ENCODE results near the gene ASPA.

The ASPA gene

DNA sequence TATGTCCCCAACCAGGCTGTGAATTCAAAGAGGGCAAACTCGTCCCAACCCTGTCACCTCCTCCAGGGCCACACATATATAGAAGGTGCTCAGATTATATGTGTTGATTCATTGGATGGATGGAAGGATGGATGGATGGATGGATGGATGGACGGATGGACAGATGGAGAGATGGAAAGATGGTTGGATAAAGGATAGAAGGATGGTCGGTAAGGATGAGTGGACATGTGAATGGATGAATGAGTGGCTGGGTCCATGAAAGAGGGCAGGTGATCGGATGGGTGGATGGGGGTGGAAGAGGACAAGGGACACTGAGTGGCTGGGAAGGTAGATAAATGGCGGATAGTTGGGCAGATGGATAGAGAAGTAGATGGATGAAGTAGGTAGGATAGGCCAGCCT is 51.7 kb downstream of the ASPA start:
- H3K4me3 ChIP-seq (ENCODE audit: low read depth, low read length) = no peak overlapping the region
- DNase-seq (ENCODE audit: low read depth) = no peak
- TF ChIP-seq, protein P1, sequence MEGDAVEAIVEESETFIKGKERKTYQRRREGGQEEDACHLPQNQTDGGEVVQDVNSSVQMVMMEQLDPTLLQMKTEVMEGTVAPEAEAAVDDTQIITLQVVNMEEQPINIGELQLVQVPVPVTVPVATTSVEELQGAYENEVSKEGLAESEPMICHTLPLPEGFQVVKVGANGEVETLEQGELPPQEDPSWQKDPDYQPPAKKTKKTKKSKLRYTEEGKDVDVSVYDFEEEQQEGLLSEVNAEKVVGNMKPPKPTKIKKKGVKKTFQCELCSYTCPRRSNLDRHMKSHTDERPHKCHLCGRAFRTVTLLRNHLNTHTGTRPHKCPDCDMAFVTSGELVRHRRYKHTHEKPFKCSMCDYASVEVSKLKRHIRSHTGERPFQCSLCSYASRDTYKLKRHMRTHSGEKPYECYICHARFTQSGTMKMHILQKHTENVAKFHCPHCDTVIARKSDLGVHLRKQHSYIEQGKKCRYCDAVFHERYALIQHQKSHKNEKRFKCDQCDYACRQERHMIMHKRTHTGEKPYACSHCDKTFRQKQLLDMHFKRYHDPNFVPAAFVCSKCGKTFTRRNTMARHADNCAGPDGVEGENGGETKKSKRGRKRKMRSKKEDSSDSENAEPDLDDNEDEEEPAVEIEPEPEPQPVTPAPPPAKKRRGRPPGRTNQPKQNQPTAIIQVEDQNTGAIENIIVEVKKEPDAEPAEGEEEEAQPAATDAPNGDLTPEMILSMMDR (conservative IDR thresholded peaks at IDR 0.05; ENCODE audit: low read depth, low read length) = no peak

DNA sequence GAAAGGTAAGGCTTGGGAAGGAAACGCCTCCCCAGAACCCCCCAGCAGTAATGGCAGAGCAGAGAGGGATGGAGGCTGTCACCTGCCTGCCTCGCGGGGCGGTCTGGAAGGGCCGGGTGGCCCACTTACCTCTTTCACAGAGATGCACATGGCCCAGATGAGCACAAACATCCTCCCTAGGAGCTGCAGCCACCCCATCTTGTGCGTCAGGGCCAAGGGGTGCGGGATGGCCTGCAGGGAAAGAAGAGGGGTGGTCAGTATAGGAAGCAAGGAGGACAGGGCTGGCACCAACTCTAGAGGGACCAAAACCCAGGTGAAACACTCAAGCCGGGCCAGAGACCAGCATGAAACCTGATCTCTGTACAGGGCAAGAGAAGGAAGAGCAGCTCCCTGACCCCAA is 52.1 kb downstream of the ASPA start:
- no peak for DNase-seq (ENCODE audit: low read depth)
- H3K4me3 ChIP-seq (ENCODE audit: low read depth, low read length) = no peak overlapping the region
- TF ChIP-seq, protein P1 (conservative IDR thresholded peaks at IDR 0.05; ENCODE audit: low read depth, low read length) = no peak

DNA sequence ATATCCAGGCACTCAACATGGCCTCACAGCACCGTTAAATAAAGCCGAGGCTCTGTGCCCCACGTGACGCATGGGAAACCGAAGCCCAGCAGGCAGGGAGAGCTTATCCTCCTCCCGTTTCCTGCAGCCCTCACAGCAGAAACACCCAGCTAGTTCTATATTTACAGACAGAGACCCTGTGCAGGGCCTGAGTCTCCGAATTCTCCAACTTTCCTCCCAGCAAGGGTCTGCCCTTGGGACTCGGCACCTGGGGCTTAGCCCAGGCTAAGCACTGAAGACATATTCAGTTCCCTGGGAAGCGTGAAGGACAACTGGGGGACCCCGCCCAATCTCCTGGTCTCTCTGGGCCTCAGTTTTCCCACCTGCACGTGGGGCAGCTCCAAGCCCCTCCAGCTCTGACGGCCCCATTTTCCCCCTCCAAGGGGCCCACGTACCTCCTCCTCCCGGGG is 52.6 kb downstream of the ASPA start:
- peak; percentile 41 for DNase-seq (ENCODE audit: low read depth)
- no peak overlapping the region for H3K4me3 ChIP-seq (ENCODE audit: low read depth, low read length)
- TF ChIP-seq, protein P1 (conservative IDR thresholded peaks at IDR 0.05; ENCODE audit: low read depth, low read length) = no peak

DNA sequence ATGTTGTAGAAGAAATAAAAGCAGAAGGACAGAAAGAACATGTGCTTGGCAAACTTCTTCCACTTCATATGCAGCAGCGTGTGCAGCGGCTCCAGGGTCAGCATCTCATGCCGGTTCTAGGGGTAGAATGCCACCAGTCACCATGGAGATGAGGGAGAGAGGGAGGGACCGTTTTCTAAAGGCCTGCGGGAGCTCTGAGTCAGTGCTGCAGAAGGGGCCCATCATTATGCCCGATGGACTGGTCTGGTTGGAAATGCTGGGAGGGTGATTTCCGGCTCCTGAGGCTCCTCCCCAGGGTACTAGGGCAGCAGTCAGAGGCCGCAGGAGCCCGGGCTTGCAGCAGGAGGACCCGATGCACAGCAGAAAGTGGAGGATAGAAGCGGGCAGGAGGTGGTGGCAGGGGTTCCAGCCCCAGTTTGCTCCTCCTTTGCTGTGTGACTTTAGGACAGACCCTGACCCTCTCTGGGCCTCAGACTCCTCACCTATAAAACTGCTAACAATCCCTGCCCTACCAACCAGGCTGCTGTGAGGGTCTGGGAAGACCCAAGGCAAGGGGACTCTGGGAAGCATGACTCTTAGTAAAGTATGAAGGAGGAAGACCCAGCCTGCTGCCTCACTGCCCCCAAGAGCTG is 53.2 kb downstream of the ASPA start:
- peak; percentile 83 for DNase-seq (ENCODE audit: low read depth)
- no peak overlapping the region for H3K4me3 ChIP-seq (ENCODE audit: low read depth, low read length)
- TF ChIP-seq, protein P1 (conservative IDR thresholded peaks at IDR 0.05; ENCODE audit: low read depth, low read length) = no peak

DNA sequence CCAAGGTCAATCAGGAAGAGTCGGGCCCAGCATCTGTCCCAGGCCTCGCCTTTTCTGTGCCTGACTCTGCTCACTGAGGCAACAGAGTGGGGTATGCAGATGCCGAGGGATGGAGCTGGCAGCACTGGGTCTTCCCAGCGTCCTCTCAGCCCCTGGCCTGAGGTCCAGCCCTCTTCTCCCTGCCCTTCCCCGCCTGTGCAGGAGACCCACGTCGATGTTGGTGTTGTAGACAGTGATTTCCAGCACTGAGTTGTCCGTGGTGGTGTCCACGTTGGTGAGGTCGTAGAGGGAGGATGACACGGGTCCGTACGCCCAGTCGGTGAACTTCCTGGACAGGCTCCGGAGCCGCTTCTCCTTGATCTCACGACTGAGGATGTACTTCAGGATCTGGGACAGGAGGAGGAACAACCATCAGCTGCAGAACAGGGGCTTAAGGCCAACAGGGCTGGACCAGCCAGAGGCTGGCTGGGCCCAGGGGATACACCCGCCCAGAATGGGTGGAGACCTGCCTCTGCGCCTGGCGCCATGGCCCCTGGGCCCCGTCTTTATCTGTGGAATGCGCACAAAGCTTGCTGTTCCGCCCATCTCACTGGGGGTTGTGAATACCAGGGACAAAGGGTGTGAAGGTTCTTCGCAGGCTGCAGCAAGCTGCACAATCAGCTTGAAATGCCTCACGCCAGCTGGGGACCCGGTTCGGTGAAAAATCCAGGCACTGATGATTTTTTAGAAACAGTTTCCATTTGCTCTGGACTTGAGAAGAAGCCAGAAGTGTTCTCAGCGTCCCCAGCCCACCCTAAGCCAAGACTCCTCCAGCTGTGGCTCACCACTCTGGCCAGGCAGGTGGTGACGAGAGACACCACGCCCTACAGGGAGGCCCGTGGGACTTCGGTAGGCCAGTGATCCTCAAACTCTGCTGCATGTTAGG is 54.3 kb downstream of the ASPA start:
- peak overlapping the region; percentile 23 for H3K4me3 ChIP-seq (ENCODE audit: low read depth, low read length)
- DNase-seq (ENCODE audit: low read depth) = peak; percentile 90
- TF ChIP-seq, protein P1 (conservative IDR thresholded peaks at IDR 0.05; ENCODE audit: low read depth, low read length) = no peak

DNA sequence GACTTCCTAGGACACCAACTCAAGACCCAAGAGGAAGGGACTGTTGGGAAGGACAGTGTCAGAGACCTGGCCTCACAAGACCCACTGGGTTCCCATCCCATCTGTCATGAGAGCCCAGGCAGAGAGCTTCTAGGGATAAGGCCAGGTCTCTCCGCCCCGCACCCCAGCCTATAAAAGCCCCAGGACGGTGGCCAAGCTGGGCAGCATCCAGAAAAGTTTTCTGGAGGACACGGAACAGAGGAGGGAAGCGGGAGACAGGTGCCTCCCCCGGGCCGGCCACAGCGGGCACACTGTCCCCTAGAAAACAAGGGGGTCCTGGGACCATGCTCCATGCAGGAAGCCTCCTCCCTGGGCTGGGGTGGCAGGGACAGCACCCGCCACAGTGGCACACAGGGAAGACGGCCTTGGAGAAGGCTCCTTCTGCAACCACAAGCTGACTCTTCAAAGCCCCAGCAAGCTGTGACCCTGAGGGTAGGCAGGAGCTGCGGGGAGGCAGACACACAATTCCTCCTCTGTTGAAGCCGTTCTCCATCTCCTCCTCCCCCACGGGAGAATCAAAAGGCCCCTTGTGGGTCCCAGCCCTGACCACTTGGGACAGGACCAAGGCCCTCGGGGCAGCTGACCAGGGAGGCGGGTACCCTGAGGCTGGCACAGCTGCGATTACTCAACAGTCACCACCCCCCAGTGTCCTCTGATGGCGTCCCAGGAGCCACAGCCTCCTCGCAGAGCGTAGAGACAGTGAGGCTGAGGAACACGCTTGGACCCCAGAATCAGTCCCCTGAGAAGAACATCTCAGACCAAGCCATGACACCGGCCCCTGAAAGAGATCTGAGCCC is 55.7 kb downstream of the ASPA start:
- no peak overlapping the region for H3K4me3 ChIP-seq (ENCODE audit: low read depth, low read length)
- TF ChIP-seq, protein P1 (conservative IDR thresholded peaks at IDR 0.05; ENCODE audit: low read depth, low read length) = no peak
- DNase-seq (ENCODE audit: low read depth) = no peak

Data from choroid plexus epithelial cell (primary cell).